Endothelial cell of umbilical vein (primary cell): ENCODE results near the gene HBP1. TPM values are rescaled to one million over a fixed set of nuclear protein-coding genes. Genes with fewer than 3 reads are reported as not detected.

Experiments used
- BruUV-seq: library from RNA; stranded (reverse); fragments of 400-500 nt; replicated peaks from 2 replicates; lab custom pipeline; 2021; lab: Mats Ljungman, UMichigan
- CTCF ChIA-PET: fragments of 300-600, 350-600 bp; sonication (Branson Sonifier 250); formaldehyde crosslinking; loops from one replicate; lab custom pipeline; 2021; ENCODE audit warnings: antibody characterized with exemption, inconsistent platforms; lab: Charles Lee
- POLR2A ChIA-PET: fragments of 300-600, 350-600 bp; sonication (Branson Sonifier 250); formaldehyde crosslinking; loops from one replicate; lab custom pipeline; 2021; ENCODE audit warnings: antibody characterized with exemption, inconsistent platforms; lab: Charles Lee
- DNase-seq: peaks from one replicate; pipeline ENCODE4 v3.0.0-alpha.2; 2011; ENCODE audit warnings: low read depth, low spot score
- FAIRE-seq: peaks from 2 replicates; lab custom pipeline; 2011; peaks lifted over from hg19 to GRCh38; lab: Jason Lieb, UNC
- H2AFZ ChIP-seq: 2 replicates; pipeline ENCODE4 v1.6.0; 2012; ENCODE audit warnings: low read depth, low read length, control low read depth, inconsistent platforms
- H3K27ac ChIP-seq: 2 replicates; pipeline ENCODE4 v1.5.1; 2011; ENCODE audit warnings: low read depth, mild to moderate bottlenecking, control low read depth, low read length, moderate library complexity; ENCODE audit not compliant: insufficient read depth
- H3K27me3 ChIP-seq, 2 experiments: 2 replicates each; pipeline versions ENCODE4 v1.6.0 to v1.6.1; 2011; ENCODE audit warnings: low read length in 2 of 2, mixed read lengths in 1 of 2; ENCODE audit not compliant: control insufficient read depth in 2 of 2, insufficient read depth in 2 of 2
- H3K36me3 ChIP-seq, 2 experiments: 2 replicates in 1 of 2; 3 replicates in 1 of 2; pipeline ENCODE4 v1.5.1; 2011; ENCODE audit warnings: low read length in 2 of 2, mild to moderate bottlenecking in 1 of 2, moderate library complexity in 1 of 2; ENCODE audit not compliant: control insufficient read depth in 2 of 2, insufficient read depth in 2 of 2; ENCODE audit errors: extremely low read depth in 1 of 2
- H3K4me1 ChIP-seq: 3 replicates; pipeline ENCODE4 v1.5.1; 2011; ENCODE audit warnings: mild to moderate bottlenecking, low read length; ENCODE audit not compliant: control insufficient read depth, insufficient read depth; ENCODE audit errors: extremely low read depth
- H3K4me2 ChIP-seq: 2 replicates; pipeline ENCODE4 v1.6.1; 2011; ENCODE audit warnings: low read length, control low read depth, mixed read lengths; ENCODE audit not compliant: insufficient read depth
- H3K4me3 ChIP-seq, 3 experiments: fragments of 200-600 bp in 1 of 3; sonication (generic), shearing (Covaris generic) in 1 of 3; replicated peaks in 1 of 3; 2 replicates each; pipeline ENCODE4 v1.5.1; 2011 to 2016; ENCODE audit warnings: control low read depth in 3 of 3, low read length in 3 of 3, mild to moderate bottlenecking in 2 of 3, inconsistent platforms in 1 of 3, low read depth in 1 of 3, moderate library complexity in 1 of 3; ENCODE audit not compliant: insufficient read depth in 1 of 3
- H3K79me2 ChIP-seq: 2 replicates; pipeline ENCODE4 v1.6.0; 2012; ENCODE audit warnings: low read length, inconsistent platforms; ENCODE audit not compliant: control insufficient read depth, insufficient read depth
- H3K9ac ChIP-seq: replicated peaks from 2 replicates; pipeline ENCODE3; 2011; ENCODE audit warnings: low read length, control low read depth; ENCODE audit not compliant: insufficient read depth; ENCODE audit errors: extremely low read depth
- H3K9me1 ChIP-seq: replicated peaks from 3 replicates; pipeline ENCODE4 v1.6.0; 2011; ENCODE audit warnings: mild to moderate bottlenecking, low read length; ENCODE audit not compliant: control insufficient read depth, insufficient read depth; ENCODE audit errors: extremely low read depth
- H3K9me3 ChIP-seq: replicated peaks from 2 replicates; pipeline ENCODE4 v1.5.1; 2012; ENCODE audit warnings: low read length, inconsistent platforms; ENCODE audit not compliant: control insufficient read depth, insufficient read depth
- H4K20me1 ChIP-seq: replicated peaks from 2 replicates; pipeline ENCODE3; 2011; ENCODE audit warnings: mild to moderate bottlenecking, low read length; ENCODE audit not compliant: control insufficient read depth, insufficient read depth; ENCODE audit errors: extremely low read depth
- EZH2 ChIP-seq: IDR thresholded peaks from 2 replicates; pipeline ENCODE4 v1.6.1; 2012; ENCODE audit warnings: borderline replicate concordance, low read depth, mild to moderate bottlenecking, moderate library complexity, low read length, inconsistent platforms; ENCODE audit not compliant: severe bottlenecking
- GATA2 ChIP-seq: IDR thresholded peaks from 2 replicates; pipeline ENCODE4 v1.7.0; 2011; ENCODE audit warnings: low read depth, mild to moderate bottlenecking, moderate library complexity, mixed read lengths, low read length; ENCODE audit not compliant: insufficient read length, insufficient read depth
- JUN ChIP-seq: IDR thresholded peaks from 2 replicates; pipeline ENCODE4 v1.6.1; 2011; ENCODE audit warnings: borderline replicate concordance, low read depth; ENCODE audit not compliant: insufficient read length, insufficient read depth
- MYC ChIP-seq: IDR thresholded peaks from one replicate; pipeline ENCODE4 v1.6.1; 2011; ENCODE audit warnings: mild to moderate bottlenecking, low read depth, low read length
- POLR2A ChIP-seq: IDR thresholded peaks from 2 replicates; pipeline ENCODE4 v1.6.1; 2012; ENCODE audit warnings: low read depth, mild to moderate bottlenecking, control low read depth, low read length
- POLR2AphosphoS5 ChIP-seq: IDR thresholded peaks from 2 replicates; pipeline ENCODE4 v1.6.1; 2012; ENCODE audit warnings: low read depth, mild to moderate bottlenecking, control low read depth, low read length, moderate library complexity; ENCODE audit not compliant: insufficient read depth
- dilution Hi-C: fragments of 300-500 bp; cut with MboI; formaldehyde crosslinking; loops from one replicate; pipeline ENCODE4 v1.15.0; 2019; ENCODE audit warnings: low sequenced_read_pairs; ENCODE audit not compliant: extremely low pct_ligation_motif_present
- intact Hi-C: fragments of 100-400 bp; cut with micrococcal nuclease; formaldehyde crosslinking; loops from one replicate; pipeline ENCODE4 v1.10.0; 2022
- polyA plus RNA-seq, 4 experiments: library from polyadenylated mRNA; depleted of rRNA in 3 of 4; stranded (reverse) in 3 of 4; unstranded in 1 of 4; fragments of >200 nt; gene quantifications; 2 replicates each; pipeline versions ENCODE4 v1.2.1 to v1.2.3, GENCODE V29; 2011 to 2012; ENCODE audit warnings: missing spikeins in 1 of 4
- total RNA-seq: library from RNA; stranded (reverse); gene quantifications from 2 replicates; pipeline ENCODE4 v1.2.3, GENCODE V29; 2021
- TF ChIP-seq, protein P1 (sequence below): IDR thresholded peaks from 2 replicates; pipeline ENCODE4 v1.6.1; 2011; ENCODE audit not compliant: insufficient read depth, insufficient read length
- TF ChIP-seq, protein P2 (sequence below), 2 donors: IDR thresholded peaks; 1 replicate in 1 of 2; 2 replicates in 1 of 2; pipeline ENCODE4 v1.5.1; 2011; ENCODE audit warnings: low read length in 2 of 2, mild to moderate bottlenecking in 2 of 2, moderate library complexity in 2 of 2, control low read depth in 1 of 2, inconsistent platforms in 1 of 2, low read depth in 1 of 2; ENCODE audit not compliant: insufficient read depth in 1 of 2; ENCODE audit errors: extremely low read depth in 1 of 2

The HBP1 gene
- total and polyA plus RNA-seq, 2 donors (not counting 3 experiments of a cell fraction or from before 2014, with no cell fraction given) = 49.6 to 63.4 TPM

DNA sequence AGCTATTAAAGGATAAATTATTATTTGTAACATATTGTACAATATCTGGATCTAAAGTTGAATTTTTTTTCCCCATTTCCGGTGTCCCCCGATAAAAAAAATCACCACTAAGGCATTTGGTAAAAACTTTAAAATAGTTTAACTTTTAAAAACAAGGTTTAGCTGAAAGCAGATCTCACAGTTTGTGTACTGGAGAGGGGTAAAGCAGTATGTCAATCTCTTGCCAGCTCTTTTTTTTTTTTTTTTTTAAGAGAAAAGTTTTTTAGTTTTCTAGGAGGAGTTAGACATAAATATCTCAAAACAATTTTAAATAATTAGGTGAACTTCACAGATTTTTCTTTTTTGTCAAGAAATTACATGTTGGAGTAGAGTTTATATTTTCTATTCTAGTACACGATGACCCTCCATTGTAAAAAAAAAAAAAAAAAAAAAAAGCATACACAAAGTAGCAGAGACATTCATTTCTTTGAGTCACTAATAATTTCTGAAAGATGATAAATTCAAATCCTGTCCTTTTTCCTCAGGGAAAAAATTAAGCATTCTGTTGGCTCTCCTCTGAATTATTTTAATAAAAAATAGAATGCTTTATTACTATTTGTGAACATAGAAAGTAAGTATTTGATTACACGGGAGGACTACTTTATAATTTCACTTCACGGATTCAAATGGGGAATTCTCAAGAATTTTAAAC lies 1.9 kb upstream of the HBP1 start:
- H3K4me1 ChIP-seq = peaks cover 45% of the 10 kb centered on the region
- no peak for FAIRE-seq
- no peaks in the 10 kb centered on the region for H3K27me3 ChIP-seq
- peak overlapping the region; percentile 42 to 50 (median 44) for H3K4me3 ChIP-seq
- H3K9me3 ChIP-seq = no peaks in the 10 kb centered on the region
- no TSS peak for BruUV-seq
- intact Hi-C loops = loop anchor here (5.0 to 10.0 kb wide), 2 partner anchors 220 to 632 kb away; no protein-coding TSS in a partner anchor
- H3K4me2 ChIP-seq = peak overlapping the region; percentile 98
- H3K9ac ChIP-seq = peak overlapping the region; percentile 93
- POLR2A ChIA-PET = no interaction called here
- H3K36me3 ChIP-seq = no peaks in the 10 kb centered on the region
- peaks cover 19% of the 10 kb centered on the region for H3K79me2 ChIP-seq
- CTCF ChIA-PET = interaction anchor here (0.8 to 3.1 kb wide), 9 partner anchors 13 to 712 kb away, joined by 3 to 25 read pairs (median 5); partner anchors contain the start of gene PIK3CG
- peaks cover 4% of the 10 kb centered on the region for H4K20me1 ChIP-seq
- dilution Hi-C loops = no loop called here
- no peak overlapping the region for H2AFZ ChIP-seq
- DNase-seq = peak; percentile 57
- H3K27ac ChIP-seq = peak overlapping the region; percentile 92
- H3K9me1 ChIP-seq = no peaks in the 10 kb centered on the region
- TF ChIP-seq GATA2 (no peak), JUN (no peak), MYC (no peak), POLR2A (no peak), POLR2AphosphoS5 (no peak), EZH2 (no peak)
- TF ChIP-seq, protein P1, sequence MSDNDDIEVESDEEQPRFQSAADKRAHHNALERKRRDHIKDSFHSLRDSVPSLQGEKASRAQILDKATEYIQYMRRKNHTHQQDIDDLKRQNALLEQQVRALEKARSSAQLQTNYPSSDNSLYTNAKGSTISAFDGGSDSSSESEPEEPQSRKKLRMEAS = no peak
- TF ChIP-seq, protein P2, sequence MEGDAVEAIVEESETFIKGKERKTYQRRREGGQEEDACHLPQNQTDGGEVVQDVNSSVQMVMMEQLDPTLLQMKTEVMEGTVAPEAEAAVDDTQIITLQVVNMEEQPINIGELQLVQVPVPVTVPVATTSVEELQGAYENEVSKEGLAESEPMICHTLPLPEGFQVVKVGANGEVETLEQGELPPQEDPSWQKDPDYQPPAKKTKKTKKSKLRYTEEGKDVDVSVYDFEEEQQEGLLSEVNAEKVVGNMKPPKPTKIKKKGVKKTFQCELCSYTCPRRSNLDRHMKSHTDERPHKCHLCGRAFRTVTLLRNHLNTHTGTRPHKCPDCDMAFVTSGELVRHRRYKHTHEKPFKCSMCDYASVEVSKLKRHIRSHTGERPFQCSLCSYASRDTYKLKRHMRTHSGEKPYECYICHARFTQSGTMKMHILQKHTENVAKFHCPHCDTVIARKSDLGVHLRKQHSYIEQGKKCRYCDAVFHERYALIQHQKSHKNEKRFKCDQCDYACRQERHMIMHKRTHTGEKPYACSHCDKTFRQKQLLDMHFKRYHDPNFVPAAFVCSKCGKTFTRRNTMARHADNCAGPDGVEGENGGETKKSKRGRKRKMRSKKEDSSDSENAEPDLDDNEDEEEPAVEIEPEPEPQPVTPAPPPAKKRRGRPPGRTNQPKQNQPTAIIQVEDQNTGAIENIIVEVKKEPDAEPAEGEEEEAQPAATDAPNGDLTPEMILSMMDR (IDR thresholded peaks at IDR 0.05; ENCODE audit: extremely low read depth in 1 of 2, insufficient read depth in 1 of 2, low read depth in 1 of 2, low read length in 2 of 2) = no peak
